OCI-LY7 (cell line): Measurements from ENCODE around the gene ADRB1. TPM values are rescaled to one million over a fixed set of nuclear protein-coding genes. Genes with fewer than 3 reads are reported as not detected.

ENCODE experiments used
- BruUV-seq: library from RNA; stranded (reverse); fragments of 400-500 nt; replicated peaks from 2 replicates; lab custom pipeline; 2021; lab: Mats Ljungman, UMichigan
- CTCF ChIA-PET: fragments of 300-600 bp; sonication (Branson Sonifier 250); formaldehyde crosslinking; loops from one replicate; lab custom pipeline; 2022; ENCODE audit warnings: antibody characterized with exemption; ENCODE audit not compliant: unreplicated experiment; lab: Charles Lee
- POLR2A ChIA-PET: fragments of 300-600 bp; sonication (Branson Sonifier 250); formaldehyde crosslinking; loops from one replicate; lab custom pipeline; 2022; ENCODE audit warnings: antibody characterized with exemption; lab: Charles Lee
- DNase-seq: peaks from one replicate; pipeline ENCODE4 v3.0.0-alpha.2; 2015; ENCODE audit warnings: low spot score
- H2AFZ ChIP-seq: fragments of 200-600 bp; sonication (generic), shearing (Covaris generic); 2 replicates; pipeline ENCODE4 v1.6.1; 2014; ENCODE audit warnings: mild to moderate bottlenecking, antibody characterized with exemption, low read length, moderate library complexity
- H3K27ac ChIP-seq: fragments of 200-600 bp; sonication (generic); 2 replicates; pipeline ENCODE4 v1.5.1; 2014; ENCODE audit warnings: mixed run types, low read depth, mild to moderate bottlenecking, moderate library complexity, low read length, inconsistent platforms; ENCODE audit not compliant: poor library complexity, severe bottlenecking
- H3K36me3 ChIP-seq: fragments of 200-600 bp; sonication (generic); 2 replicates; pipeline ENCODE4 v1.6.1; 2014; ENCODE audit warnings: mild to moderate bottlenecking, antibody characterized with exemption, low read length, moderate library complexity, mixed read lengths; ENCODE audit not compliant: insufficient read depth
- H3K4me1 ChIP-seq: fragments of 200-600 bp; sonication (generic); 2 replicates; pipeline ENCODE4 v1.5.1; 2014; ENCODE audit warnings: mild to moderate bottlenecking, low read length; ENCODE audit not compliant: insufficient read depth, poor library complexity, severe bottlenecking
- H3K4me2 ChIP-seq: fragments of 200-600 bp; sonication (generic); 2 replicates; pipeline ENCODE4 v1.6.1; 2014; ENCODE audit warnings: mild to moderate bottlenecking, low read length
- H3K4me3 ChIP-seq: fragments of 200-600 bp; sonication (generic); 2 replicates; pipeline ENCODE4 v1.5.1; 2014; ENCODE audit warnings: mild to moderate bottlenecking, low read depth, low read length; ENCODE audit not compliant: poor library complexity, severe bottlenecking
- H3K79me2 ChIP-seq: fragments of 200-600 bp; sonication (generic); 2 replicates; pipeline ENCODE4 v1.6.1; 2016; ENCODE audit warnings: low read depth, mild to moderate bottlenecking, low read length, moderate library complexity, mixed read lengths; ENCODE audit not compliant: insufficient read depth
- H3K9me2 ChIP-seq: fragments of 200-600 bp; sonication (generic); 2 replicates; pipeline ENCODE4 v1.6.1; 2016; ENCODE audit warnings: mild to moderate bottlenecking, low read length, mixed read lengths; ENCODE audit not compliant: insufficient read depth
- H3K9me3 ChIP-seq: fragments of 200-600 bp; sonication (generic); 2 replicates; pipeline ENCODE4 v1.6.1; 2014; ENCODE audit warnings: mild to moderate bottlenecking, mixed run types, low read length, mixed read lengths
- H4K20me1 ChIP-seq: fragments of 200-600 bp; sonication (generic); 2 replicates; pipeline ENCODE4 v1.6.1; 2014; ENCODE audit warnings: mild to moderate bottlenecking, antibody characterized with exemption, low read length, moderate library complexity, mixed read lengths; ENCODE audit not compliant: insufficient read depth
- EZH2phosphoT487 ChIP-seq: fragments of 200-600 bp; sonication (generic); IDR thresholded peaks from 2 replicates; pipeline ENCODE4 v1.6.1; 2018; ENCODE audit warnings: low read depth, borderline replicate concordance, mild to moderate bottlenecking, mixed run types, antibody characterized with exemption, low read length, moderate library complexity, mixed read lengths
- intact Hi-C: fragments of 100-400 bp; cut with micrococcal nuclease; formaldehyde crosslinking; loops from one replicate; pipeline ENCODE4 v1.10.0; 2022; ENCODE audit not compliant: unreplicated experiment
- total RNA-seq, 2 experiments: library from RNA; depleted of rRNA in 1 of 2; stranded (reverse); fragments of >200 nt in 1 of 2; shearing (Covaris generic) in 1 of 2; gene quantifications; 2 replicates each; pipeline ENCODE4 v1.2.3, GENCODE V29; 2014 to 2022
- TF ChIP-seq, protein P1 (sequence below): fragments of 200-600 bp; sonication (generic); conservative IDR thresholded peaks from 2 replicates; pipeline ENCODE4 v1.5.1; 2014; ENCODE audit warnings: mild to moderate bottlenecking, antibody characterized with exemption, low read length, moderate library complexity, mixed read lengths

Gene ADRB1
- total RNA-seq, 2 experiments from 2014 or later, result 1.3 to 2.0 TPM

- no TSS peak for BruUV-seq
- no peaks in the 10 kb centered on the region for H3K79me2 ChIP-seq
- no peak for DNase-seq
- no peak overlapping the region for H2AFZ ChIP-seq
- no peak for TF ChIP-seq EZH2phosphoT487
- TF ChIP-seq, protein P1, sequence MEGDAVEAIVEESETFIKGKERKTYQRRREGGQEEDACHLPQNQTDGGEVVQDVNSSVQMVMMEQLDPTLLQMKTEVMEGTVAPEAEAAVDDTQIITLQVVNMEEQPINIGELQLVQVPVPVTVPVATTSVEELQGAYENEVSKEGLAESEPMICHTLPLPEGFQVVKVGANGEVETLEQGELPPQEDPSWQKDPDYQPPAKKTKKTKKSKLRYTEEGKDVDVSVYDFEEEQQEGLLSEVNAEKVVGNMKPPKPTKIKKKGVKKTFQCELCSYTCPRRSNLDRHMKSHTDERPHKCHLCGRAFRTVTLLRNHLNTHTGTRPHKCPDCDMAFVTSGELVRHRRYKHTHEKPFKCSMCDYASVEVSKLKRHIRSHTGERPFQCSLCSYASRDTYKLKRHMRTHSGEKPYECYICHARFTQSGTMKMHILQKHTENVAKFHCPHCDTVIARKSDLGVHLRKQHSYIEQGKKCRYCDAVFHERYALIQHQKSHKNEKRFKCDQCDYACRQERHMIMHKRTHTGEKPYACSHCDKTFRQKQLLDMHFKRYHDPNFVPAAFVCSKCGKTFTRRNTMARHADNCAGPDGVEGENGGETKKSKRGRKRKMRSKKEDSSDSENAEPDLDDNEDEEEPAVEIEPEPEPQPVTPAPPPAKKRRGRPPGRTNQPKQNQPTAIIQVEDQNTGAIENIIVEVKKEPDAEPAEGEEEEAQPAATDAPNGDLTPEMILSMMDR, result no peak
- no peaks in the 10 kb centered on the region for H3K36me3 ChIP-seq
- no peak overlapping the region for H3K27ac ChIP-seq
- intact Hi-C loops, result no loop called here
- H3K9me2 ChIP-seq, result no peaks in the 10 kb centered on the region
- H3K4me3 ChIP-seq, result no peak overlapping the region
- CTCF ChIA-PET, result no interaction called here
- no peak overlapping the region for H3K4me2 ChIP-seq
- no peaks in the 10 kb centered on the region for H3K9me3 ChIP-seq
- peaks cover 16% of the 10 kb centered on the region for H3K4me1 ChIP-seq
- POLR2A ChIA-PET, result no interaction called here
- H4K20me1 ChIP-seq, result no peaks in the 10 kb centered on the region
Measured at GRCh38 chr10:114077347-114077746, 33.7 kb downstream of the ADRB1 start.

DNA sequence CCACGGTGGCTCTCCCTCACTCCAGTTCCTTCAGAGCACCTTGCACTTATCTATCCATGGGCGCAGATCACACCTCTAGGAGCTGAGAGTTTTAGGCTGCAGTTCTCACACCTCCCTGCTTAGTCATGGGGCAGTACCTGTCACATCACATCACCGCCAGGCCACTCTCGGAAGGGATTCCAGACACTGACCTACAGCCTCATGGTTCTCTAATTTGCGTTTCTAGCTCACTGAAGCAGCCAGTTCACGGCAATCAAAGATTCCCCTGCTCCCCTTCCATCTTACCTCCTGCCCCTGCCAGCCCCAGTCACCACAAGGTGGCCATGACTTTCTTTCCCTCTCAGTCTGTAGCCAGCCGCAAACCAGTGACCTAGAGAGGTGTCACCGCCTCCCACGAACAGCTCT lies 34.2 kb downstream of the ADRB1 start:
- Histone ChIP-seq H3K4me3 (no peak overlapping the region), H4K20me1 (no peaks in the 10 kb centered on the region), H3K4me1 (peaks cover 15% of the 10 kb centered on the region), H3K36me3 (no peaks in the 10 kb centered on the region), H3K27ac (no peak overlapping the region), H3K79me2 (no peaks in the 10 kb centered on the region), H3K9me3 (no peaks in the 10 kb centered on the region), H2AFZ (no peak overlapping the region), H3K4me2 (no peak overlapping the region), H3K9me2 (no peaks in the 10 kb centered on the region)
- ChIA-PET POLR2A (no interaction called here), CTCF (no interaction called here)
- intact Hi-C loops, result no loop called here
- TF ChIP-seq EZH2phosphoT487, result no peak
- TF ChIP-seq, protein P1, result 0 out of 2 replicates have a peak, but pooled peaks have one; percentile 25
- BruUV-seq, result no TSS peak
- DNase-seq, result no peak

DNA sequence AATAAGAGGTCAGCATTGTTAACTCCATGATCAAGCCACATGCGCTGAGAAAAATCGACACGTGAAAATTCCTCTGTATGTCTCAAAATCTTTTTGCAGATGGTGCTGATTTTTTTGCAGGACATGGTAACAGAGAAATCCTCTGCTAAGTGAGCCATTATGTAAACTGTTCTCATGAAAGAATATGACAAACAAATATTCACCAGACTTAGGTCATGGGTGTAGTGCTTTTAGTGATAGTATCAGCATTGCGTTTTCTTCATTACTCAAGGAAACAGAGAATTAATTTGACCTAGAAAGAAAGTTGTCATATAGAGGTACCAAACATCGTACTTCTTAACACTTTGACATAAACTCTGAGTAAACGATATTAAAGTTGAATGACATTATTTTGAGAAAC lies 34.7 kb downstream of the ADRB1 start:
- Histone ChIP-seq H3K9me3 (no peaks in the 10 kb centered on the region), H2AFZ (no peak overlapping the region), H3K9me2 (no peaks in the 10 kb centered on the region), H3K36me3 (no peaks in the 10 kb centered on the region), H4K20me1 (no peaks in the 10 kb centered on the region), H3K4me3 (no peak overlapping the region), H3K4me2 (no peak overlapping the region), H3K79me2 (no peaks in the 10 kb centered on the region), H3K4me1 (peaks cover 10% of the 10 kb centered on the region), H3K27ac (no peak overlapping the region)
- no peak for TF ChIP-seq EZH2phosphoT487
- TF ChIP-seq, protein P1, result no peak
- DNase-seq, result no peak
- no TSS peak for BruUV-seq
- intact Hi-C loops, result no loop called here
- POLR2A ChIA-PET, result interaction anchor here (0.6 to 1.2 kb wide), 2 partner anchors 8 to 17 kb away, joined by 4 to 5 read pairs; no protein-coding TSS in a partner anchor
- CTCF ChIA-PET, result no interaction called here
